ENCODE results near the gene CAND2.

CAND2 gene

GRCh38 chr3:12807066-12807465 lies 10.6 kb downstream of the CAND2 start:
- no peak for DNase-seq (ENCODE audit: low read depth in 1 of 2, low spot score in 1 of 2)

DNA sequence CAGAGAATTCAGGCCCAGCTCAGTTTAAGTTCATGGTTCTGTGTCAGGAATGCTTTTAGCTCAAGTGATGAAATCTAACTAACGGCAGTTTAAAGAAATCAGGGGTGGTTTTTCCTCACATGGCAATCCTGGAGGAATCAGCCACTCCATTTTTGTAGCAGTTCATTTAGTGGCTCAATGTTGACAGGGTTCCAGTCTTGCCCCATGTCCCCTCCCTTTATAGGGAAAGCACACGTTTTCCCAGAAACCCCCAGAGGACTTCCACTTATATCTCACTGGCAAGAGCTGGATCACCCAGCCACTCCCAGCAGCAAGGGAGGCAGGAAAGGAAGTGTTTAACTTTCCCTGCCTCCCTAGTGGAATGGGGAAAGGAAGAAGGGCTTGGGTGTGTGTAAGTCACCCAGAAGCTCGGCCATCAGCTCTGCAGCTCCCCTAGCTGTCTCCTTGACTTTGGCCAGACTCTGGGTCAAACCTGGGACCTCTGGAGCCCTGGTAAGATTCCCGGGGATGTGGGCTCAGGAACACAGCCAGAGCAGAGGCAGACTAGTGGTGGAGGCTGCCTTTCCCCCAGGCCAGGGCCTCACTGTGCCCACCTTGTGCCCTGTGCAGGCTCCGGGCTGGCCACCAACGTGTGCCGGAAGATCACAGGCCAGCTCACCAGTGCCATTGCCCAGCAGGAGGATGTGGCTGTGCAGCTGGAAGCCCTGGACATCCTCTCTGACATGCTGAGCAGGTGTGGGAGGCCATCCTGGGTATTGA lies 11.3 kb downstream of the CAND2 start:
- no peak for DNase-seq (ENCODE audit: low read depth in 1 of 2, low spot score in 1 of 2)

- no peak for DNase-seq (ENCODE audit: low read depth in 1 of 2, low spot score in 1 of 2)
Observed at GRCh38 chr3:12808587-12808986, 12.1 kb downstream of the CAND2 start.

- DNase-seq (ENCODE audit: low read depth in 1 of 2, low spot score in 1 of 2) = no peak
Observed at GRCh38 chr3:12809001-12809400, 12.5 kb downstream of the CAND2 start.

GRCh38 chr3:12809435-12809834 lies 13.0 kb downstream of the CAND2 start:
- no peak for DNase-seq (ENCODE audit: low read depth in 1 of 2, low spot score in 1 of 2)

- peak; percentile 86 to 88 for DNase-seq (ENCODE audit: low read depth in 1 of 2, low spot score in 1 of 2)
Observed at GRCh38 chr3:12810013-12810780, 13.7 kb downstream of the CAND2 start.

GRCh38 chr3:12810961-12811360 lies 14.5 kb downstream of the CAND2 start:
- DNase-seq (ENCODE audit: low read depth in 1 of 2, low spot score in 1 of 2) = no peak

GRCh38 chr3:12812812-12813211 lies 16.3 kb downstream of the CAND2 start:
- no peak for DNase-seq (ENCODE audit: low read depth in 1 of 2, low spot score in 1 of 2)

DNA sequence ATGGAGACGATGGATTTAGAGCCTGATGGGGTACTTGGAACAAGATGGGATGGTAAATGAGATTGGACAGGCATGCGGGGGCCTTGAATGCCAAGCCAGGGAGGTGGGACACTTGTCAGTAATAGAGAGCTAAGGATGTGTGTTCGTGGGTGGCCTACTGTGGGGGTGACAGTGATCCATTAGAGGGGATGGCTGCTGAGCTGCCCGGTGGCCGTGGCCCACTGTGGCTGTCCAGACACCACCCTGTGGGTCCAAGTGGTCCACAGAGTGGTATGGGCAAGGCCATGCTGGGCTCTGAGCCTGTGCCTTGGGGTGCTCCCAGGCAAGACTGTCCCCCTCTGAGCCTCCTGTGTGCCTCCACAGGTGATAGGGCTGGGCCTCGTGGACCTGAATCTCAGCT lies 17.5 kb downstream of the CAND2 start:
- DNase-seq (ENCODE audit: low read depth in 1 of 2, low spot score in 1 of 2) = no peak

- DNase-seq (ENCODE audit: low read depth in 1 of 2, low spot score in 1 of 2) = no peak
Observed at GRCh38 chr3:12815078-12815477, 18.6 kb downstream of the CAND2 start.

- DNase-seq (ENCODE audit: low read depth in 1 of 2, low spot score in 1 of 2) = no peak
Observed at GRCh38 chr3:12815719-12816118, 19.2 kb downstream of the CAND2 start.

DNA sequence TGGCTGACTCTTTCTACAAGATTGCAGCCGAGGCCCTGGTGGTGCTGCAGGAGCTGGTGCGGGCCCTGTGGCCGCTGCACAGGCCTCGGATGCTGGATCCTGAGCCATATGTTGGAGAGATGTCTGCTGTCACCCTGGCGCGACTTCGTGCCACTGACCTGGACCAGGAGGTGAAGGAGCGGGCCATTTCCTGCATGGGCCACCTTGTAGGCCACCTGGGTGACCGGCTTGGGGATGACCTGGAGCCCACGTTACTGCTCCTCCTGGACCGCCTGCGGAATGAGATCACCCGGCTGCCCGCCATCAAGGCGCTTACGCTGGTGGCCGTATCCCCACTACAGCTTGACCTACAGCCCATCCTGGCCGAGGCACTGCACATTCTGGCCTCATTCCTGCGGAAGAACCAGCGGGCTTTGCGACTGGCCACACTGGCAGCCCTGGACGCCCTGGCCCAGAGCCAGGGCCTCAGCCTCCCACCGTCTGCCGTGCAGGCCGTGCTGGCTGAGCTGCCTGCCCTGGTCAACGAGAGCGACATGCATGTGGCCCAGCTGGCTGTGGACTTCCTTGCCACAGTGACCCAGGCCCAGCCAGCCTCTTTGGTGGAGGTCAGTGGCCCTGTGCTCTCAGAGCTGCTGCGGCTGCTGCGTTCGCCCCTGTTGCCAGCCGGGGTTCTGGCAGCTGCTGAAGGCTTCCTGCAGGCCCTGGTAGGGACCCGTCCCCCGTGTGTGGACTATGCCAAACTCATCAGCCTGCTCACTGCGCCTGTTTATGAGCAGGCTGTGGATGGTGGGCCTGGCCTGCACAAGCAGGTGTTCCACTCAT lies 20.3 kb downstream of the CAND2 start:
- no peak for DNase-seq (ENCODE audit: low read depth in 1 of 2, low spot score in 1 of 2)

GRCh38 chr3:12817343-12817710 lies 20.8 kb downstream of the CAND2 start:
- no peak for DNase-seq (ENCODE audit: low read depth in 1 of 2, low spot score in 1 of 2)

DNA sequence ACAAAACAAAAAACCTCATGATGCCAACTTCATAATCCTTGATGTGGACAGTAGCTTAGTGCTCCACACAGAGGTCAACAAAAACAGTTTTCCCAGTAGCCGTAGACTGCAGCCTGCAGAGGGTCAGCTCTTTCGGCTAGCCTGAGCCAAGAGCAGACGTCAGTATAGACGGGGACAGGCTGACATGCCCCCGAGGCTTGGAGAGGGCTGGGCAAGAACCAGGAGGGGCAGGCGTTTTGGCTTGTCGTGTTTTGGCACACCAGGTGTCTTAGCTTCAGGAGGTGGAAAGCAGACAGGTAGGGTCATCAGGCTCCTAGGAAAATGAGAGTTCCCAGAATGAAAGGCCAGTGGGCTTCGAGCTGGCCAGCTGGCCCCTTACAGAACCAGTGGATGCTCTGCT lies 21.8 kb downstream of the CAND2 start:
- no peak for DNase-seq (ENCODE audit: low read depth in 1 of 2, low spot score in 1 of 2)

DNA sequence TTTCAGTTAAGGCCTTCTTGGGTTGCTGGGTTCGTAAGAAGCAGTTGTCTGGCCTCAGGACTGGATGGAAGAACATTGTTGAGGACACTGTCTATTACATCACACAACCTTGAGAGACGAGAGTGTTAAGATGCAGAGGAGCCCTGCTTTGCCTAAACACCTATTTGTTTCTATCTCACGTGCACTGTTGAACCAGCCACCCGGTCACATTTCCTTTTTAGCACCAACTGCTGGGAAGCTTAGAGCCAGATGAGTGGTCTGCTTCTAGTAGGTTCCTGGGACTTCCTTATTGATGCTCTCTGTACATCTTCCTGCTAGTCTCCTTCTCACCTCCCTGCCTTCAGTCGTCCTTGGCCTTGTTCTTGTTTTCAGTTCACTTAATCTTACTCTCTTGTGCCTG lies 22.3 kb downstream of the CAND2 start:
- no peak for DNase-seq (ENCODE audit: low read depth in 1 of 2, low spot score in 1 of 2)

DNA sequence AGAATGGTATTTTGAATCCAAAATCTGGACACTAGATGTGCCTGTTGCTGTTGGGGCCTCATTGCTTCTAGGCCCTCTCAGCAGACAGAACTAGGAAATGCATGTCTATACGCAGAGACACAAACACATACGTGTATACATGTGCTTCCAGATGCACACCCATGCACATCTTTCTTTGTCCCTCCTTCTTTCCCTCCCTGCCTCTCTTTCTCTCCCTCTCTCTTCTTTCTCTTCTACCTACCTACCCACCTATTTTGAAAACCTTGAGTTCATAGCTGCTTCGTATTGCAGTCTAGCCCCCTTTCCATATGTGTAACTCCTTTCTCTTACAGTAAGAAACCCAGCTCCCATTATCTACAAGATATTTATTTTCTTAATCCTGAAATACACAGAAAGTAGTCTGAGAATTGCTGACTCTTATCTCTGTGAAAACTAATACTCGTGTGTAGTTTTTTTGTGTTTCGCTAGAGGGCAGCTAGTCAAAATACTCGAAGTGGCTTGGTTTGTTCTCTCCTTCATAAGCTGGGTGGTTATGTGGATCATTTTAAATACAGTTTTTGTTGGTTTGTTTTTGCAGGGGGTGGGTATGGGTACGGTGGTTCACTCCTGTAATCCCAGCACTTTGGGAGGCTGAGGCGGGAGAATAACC lies 26.4 kb downstream of the CAND2 start:
- no peak for DNase-seq (ENCODE audit: low read depth in 1 of 2, low spot score in 1 of 2)

- no peak for DNase-seq (ENCODE audit: low read depth in 1 of 2, low spot score in 1 of 2)
Observed at GRCh38 chr3:12824299-12824698, 27.8 kb downstream of the CAND2 start.

- no peak for DNase-seq (ENCODE audit: low read depth in 1 of 2, low spot score in 1 of 2)
Observed at GRCh38 chr3:12825156-12825555, 28.7 kb downstream of the CAND2 start.

DNA sequence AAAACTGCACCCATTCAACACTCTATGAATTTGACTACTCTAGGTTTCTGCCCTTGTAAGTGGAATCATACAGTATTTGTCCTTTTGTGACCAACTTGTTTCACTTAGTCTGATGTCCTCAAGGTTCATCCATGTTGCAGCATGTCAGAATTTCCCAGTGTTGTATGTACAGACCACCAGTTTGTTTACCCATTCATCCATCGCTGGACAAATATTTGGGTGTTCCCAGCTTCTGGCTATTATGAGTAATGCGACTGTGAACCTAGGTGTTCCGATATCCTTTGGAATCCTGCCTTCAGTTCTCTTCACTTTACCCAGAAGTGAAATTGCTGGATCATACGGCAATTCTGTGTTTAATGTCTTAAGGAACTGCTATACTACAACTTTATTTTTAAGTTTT lies 32.3 kb downstream of the CAND2 start:
- no peak for DNase-seq (ENCODE audit: low read depth in 1 of 2, low spot score in 1 of 2)

DNA sequence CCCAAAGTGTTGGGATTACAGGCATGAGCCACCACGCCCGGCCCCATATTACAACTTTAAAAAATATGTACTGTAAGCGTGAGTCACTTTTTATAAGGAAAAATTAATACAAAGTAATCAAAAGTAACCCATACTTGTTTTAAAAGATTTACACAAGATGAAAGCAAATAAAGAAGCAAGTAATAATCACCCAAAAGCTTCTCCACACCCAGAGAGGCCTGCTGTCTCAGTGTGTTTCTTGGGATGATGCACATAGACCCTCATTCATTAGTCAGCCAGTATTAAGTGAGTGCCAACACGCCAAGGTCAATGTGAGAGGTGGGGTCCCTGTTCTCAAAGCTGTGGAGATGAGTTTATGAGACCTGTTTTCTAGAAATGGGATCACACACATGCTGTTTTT lies 32.9 kb downstream of the CAND2 start:
- DNase-seq (ENCODE audit: low read depth in 1 of 2, low spot score in 1 of 2) = no peak
